DOHH2 (cell line): ENCODE results near the gene ZNF892.
"Not testable (repeated sequence)": the region's sequence is repeated elsewhere in the genome, so short reads cannot be mapped to it uniquely, and the experiment has no call there.

ENCODE experiments used
- H3F3A ChIP-seq: fragments of 200-600 bp; sonication (generic), shearing (Covaris generic); 2 replicates; pipeline ENCODE4 v1.6.0; 2016; ENCODE audit warnings: antibody characterized with exemption, mild to moderate bottlenecking; ENCODE audit not compliant: control insufficient read depth, insufficient read depth
- H3K27ac ChIP-seq: fragments of 200-600 bp; sonication (generic); 2 replicates; pipeline ENCODE4 v1.5.1; 2014; ENCODE audit warnings: low read depth, mild to moderate bottlenecking, low read length, moderate library complexity
- H3K27me3 ChIP-seq: fragments of 200-600 bp; sonication (generic); 2 replicates; pipeline ENCODE4 v1.6.1; 2014; ENCODE audit warnings: mild to moderate bottlenecking, low read length, mixed read lengths; ENCODE audit not compliant: control insufficient read depth
- H3K36me3 ChIP-seq: fragments of 200-600 bp; sonication (generic); 2 replicates; pipeline ENCODE4 v1.6.1; 2014; ENCODE audit warnings: mild to moderate bottlenecking, low read length, moderate library complexity, mixed read lengths; ENCODE audit not compliant: control insufficient read depth
- H3K4me1 ChIP-seq: fragments of 200-600 bp; sonication (generic); 2 replicates; pipeline ENCODE4 v1.6.1; 2014; ENCODE audit warnings: mild to moderate bottlenecking, low read length, mixed read lengths; ENCODE audit not compliant: control insufficient read depth
- H3K4me2 ChIP-seq: fragments of 200-600 bp; sonication (generic); 2 replicates; pipeline ENCODE4 v1.6.0; 2014; ENCODE audit warnings: mild to moderate bottlenecking, low read length, moderate library complexity
- H3K4me3 ChIP-seq: fragments of 200-600 bp; sonication (generic); 2 replicates; pipeline ENCODE4 v1.5.1; 2014; ENCODE audit warnings: mild to moderate bottlenecking, low read length, mixed read lengths
- H3K79me2 ChIP-seq: fragments of 200-600 bp; sonication (generic); 2 replicates; pipeline ENCODE4 v1.6.1; 2014; ENCODE audit warnings: mild to moderate bottlenecking, low read length, mixed read lengths; ENCODE audit not compliant: control insufficient read depth
- H3K9me2 ChIP-seq: fragments of 200-600 bp; sonication (generic); replicated peaks from 2 replicates; pipeline ENCODE4 v1.6.1; 2014; ENCODE audit warnings: mild to moderate bottlenecking, low read length, mixed read lengths; ENCODE audit not compliant: control insufficient read depth
- H3K9me3 ChIP-seq: fragments of 200-600 bp; sonication (generic); 2 replicates; pipeline ENCODE4 v1.6.1; 2014; ENCODE audit warnings: antibody characterized with exemption, low read length, mixed read lengths; ENCODE audit not compliant: control insufficient read depth, insufficient read depth
- H4K20me1 ChIP-seq: fragments of 200-600 bp; sonication (generic); 2 replicates; pipeline ENCODE4 v1.6.0; 2014; ENCODE audit warnings: low read depth, mild to moderate bottlenecking, antibody characterized with exemption, low read length, moderate library complexity; ENCODE audit not compliant: control insufficient read depth, insufficient read depth
- CTCF ChIP-seq: fragments of 200-600 bp; sonication (generic); IDR thresholded peaks from one replicate; pipeline ENCODE4 v1.5.1; 2014; ENCODE audit warnings: antibody characterized with exemption, mild to moderate bottlenecking, low read depth, low read length; ENCODE audit not compliant: poor library complexity, severe bottlenecking
- EZH2phosphoT487 ChIP-seq: fragments of 200-600 bp; sonication (generic); IDR thresholded peaks from 2 replicates; pipeline ENCODE4 v1.6.1; 2017; ENCODE audit warnings: borderline replicate concordance, mild to moderate bottlenecking, antibody characterized with exemption, low read length, moderate library complexity, mixed read lengths

The ZNF892 gene

GRCh38 chr2:95185973-95186372 lies 21.3 kb upstream of the ZNF892 start:
- H3K36me3 ChIP-seq: peaks cover 12% of the 10 kb centered on the region
- H3K4me1 ChIP-seq: no peaks in the 10 kb centered on the region
- H3K4me3 ChIP-seq: no peak overlapping the region
- H3K9me2 ChIP-seq: no peaks in the 10 kb centered on the region
- no peaks in the 10 kb centered on the region for H3K9me3 ChIP-seq
- no peak overlapping the region for H3K27ac ChIP-seq
- H3K4me2 ChIP-seq: no peak overlapping the region
- H3F3A ChIP-seq: no peaks in the 10 kb centered on the region
- no peaks in the 10 kb centered on the region for H4K20me1 ChIP-seq
- no peaks in the 10 kb centered on the region for H3K27me3 ChIP-seq
- H3K79me2 ChIP-seq: no peaks in the 10 kb centered on the region
- TF ChIP-seq CTCF (no peak), EZH2phosphoT487 (no peak)

GRCh38 chr2:95192956-95193355 lies 14.4 kb upstream of the ZNF892 start:
- H3K36me3 ChIP-seq, H3K27me3 ChIP-seq, H3K9me3 ChIP-seq, H3K79me2 ChIP-seq, H3K4me1 ChIP-seq, H4K20me1 ChIP-seq, H3K4me3 ChIP-seq, H3K9me2 ChIP-seq, H3K4me2 ChIP-seq, H3K27ac ChIP-seq, H3F3A ChIP-seq: not testable (repeated sequence)

- H3K9me2 ChIP-seq: no peaks in the 10 kb centered on the region
- H3K27ac ChIP-seq: no peak overlapping the region
- TF ChIP-seq EZH2phosphoT487 (no peak), CTCF (no peak)
- H3K4me3 ChIP-seq: no peak overlapping the region
- H3K9me3 ChIP-seq: peaks cover 3% of the 10 kb centered on the region; the same call in 1 of the 2 replicates
- no peak overlapping the region for H3K4me2 ChIP-seq
- H3K4me1 ChIP-seq: peaks cover 14% of the 10 kb centered on the region
- no peaks in the 10 kb centered on the region for H4K20me1 ChIP-seq
- H3K27me3 ChIP-seq: no peaks in the 10 kb centered on the region
- H3K79me2 ChIP-seq: no peaks in the 10 kb centered on the region; the same call in 1 of the 2 replicates
- no peaks in the 10 kb centered on the region for H3F3A ChIP-seq
- no peaks in the 10 kb centered on the region for H3K36me3 ChIP-seq
These were observed 3.4 kb upstream of the ZNF892 start for GRCh38 chr2:95203911-95204310.

- Histone ChIP-seq H3K27ac (no peak overlapping the region), H3K27me3 (no peaks in the 10 kb centered on the region), H4K20me1 (no peaks in the 10 kb centered on the region), H3K9me3 (peaks cover 4% of the 10 kb centered on the region; the same call in 1 of the 2 replicates), H3K4me1 (peaks cover 14% of the 10 kb centered on the region), H3K79me2 (no peaks in the 10 kb centered on the region; the same call in 1 of the 2 replicates), H3K9me2 (no peaks in the 10 kb centered on the region), H3F3A (no peaks in the 10 kb centered on the region), H3K36me3 (no peaks in the 10 kb centered on the region), H3K4me2 (no peak overlapping the region), H3K4me3 (no peak overlapping the region)
- no peak for TF ChIP-seq EZH2phosphoT487
- no peak for TF ChIP-seq CTCF
These were observed 2.9 kb upstream of the ZNF892 start for GRCh38 chr2:95204396-95204795.
